Activated T-cell treated with anti-CD3 and anti-CD28 coated beads, Interleukin-2, amount 50 U/mL, for 72 hours (primary cell): ENCODE measurements around the gene PRSS1. TPM values are rescaled to one million over a fixed set of nuclear protein-coding genes. Genes with fewer than 3 reads are reported as not detected.

Experiments
- ATAC-seq, 2 donors: fragments of 150-1000 bp; cut with Tn5 transposase; replicated peaks in 1 of 2; 2 replicates each; pipeline ENCODE4 v1.10.0; 2021; ENCODE audit warnings: moderate library complexity in 2 of 2, mild to moderate bottlenecking in 1 of 2
- DNase-seq, 2 donors: peaks; one replicate each; pipeline ENCODE4 v3.0.0; 2021 to 2022; ENCODE audit warnings: mixed read lengths in 1 of 2
- H3K27ac Mint-ChIP-seq: one replicate; pipeline ENCODE4 v1.8.0; 2022; ENCODE audit warnings: mild to moderate bottlenecking, moderate library complexity, mixed read lengths
- H3K27me3 Mint-ChIP-seq: one replicate; pipeline ENCODE4 v1.8.0; 2022; ENCODE audit warnings: low read depth, mixed read lengths
- H3K36me3 Mint-ChIP-seq, 2 donors: one replicate each; pipeline ENCODE4 v1.8.0; 2022; ENCODE audit warnings: mixed read lengths in 2 of 2, mild to moderate bottlenecking in 1 of 2; ENCODE audit not compliant: insufficient read depth in 2 of 2
- H3K4me1 Mint-ChIP-seq: one replicate; pipeline ENCODE4 v1.8.0; 2022; ENCODE audit warnings: low read depth, mixed read lengths
- H3K4me3 Mint-ChIP-seq, 2 donors: one replicate each; pipeline ENCODE4 v1.8.0; 2022; ENCODE audit warnings: mild to moderate bottlenecking in 2 of 2, mixed read lengths in 2 of 2, moderate library complexity in 2 of 2
- H3K9me3 Mint-ChIP-seq, 2 donors: one replicate each; pipeline ENCODE4 v1.8.0; 2022; ENCODE audit warnings: mixed read lengths in 2 of 2
- total RNA-seq, 2 donors: library from RNA; stranded (reverse); gene quantifications; one replicate each; pipeline ENCODE4 v1.2.3, GENCODE V29; 2022

Gene PRSS1
- total RNA-seq, 2 donors from 2014 or later, result not detected

DNA sequence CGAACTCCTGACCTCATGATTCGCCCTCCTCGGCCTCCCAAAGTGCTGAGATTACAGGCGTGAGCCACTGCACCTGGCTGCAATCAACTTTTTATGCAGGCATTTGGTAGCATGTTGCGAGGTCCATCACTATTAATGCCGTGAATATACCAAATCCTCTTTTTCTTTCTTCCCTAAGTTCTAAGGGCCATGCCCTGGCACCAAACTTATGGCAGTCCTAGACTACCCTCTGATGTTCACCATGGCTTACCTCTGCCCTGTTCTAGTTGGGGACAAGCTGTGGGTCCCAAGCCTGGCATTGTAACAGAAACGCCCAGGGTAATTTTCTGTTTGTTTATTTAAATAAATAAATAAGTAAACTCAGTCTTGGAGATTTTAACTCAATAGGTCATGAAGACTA lies 34.8 kb downstream of the PRSS1 start:
- peak overlapping the region in 1 of 2 donors; percentile 31 for H3K4me3 Mint-ChIP-seq
- ATAC-seq (no peak), DNase-seq (no peak)
- H3K9me3 Mint-ChIP-seq, result no peaks in the 10 kb centered on the region
- peaks cover 10 to 13% of the 10 kb centered on the region in 2 donors for H3K36me3 Mint-ChIP-seq
- H3K27me3 Mint-ChIP-seq, result no peaks in the 10 kb centered on the region
- peaks cover 15% of the 10 kb centered on the region for H3K4me1 Mint-ChIP-seq
- no peak overlapping the region for H3K27ac Mint-ChIP-seq

DNA sequence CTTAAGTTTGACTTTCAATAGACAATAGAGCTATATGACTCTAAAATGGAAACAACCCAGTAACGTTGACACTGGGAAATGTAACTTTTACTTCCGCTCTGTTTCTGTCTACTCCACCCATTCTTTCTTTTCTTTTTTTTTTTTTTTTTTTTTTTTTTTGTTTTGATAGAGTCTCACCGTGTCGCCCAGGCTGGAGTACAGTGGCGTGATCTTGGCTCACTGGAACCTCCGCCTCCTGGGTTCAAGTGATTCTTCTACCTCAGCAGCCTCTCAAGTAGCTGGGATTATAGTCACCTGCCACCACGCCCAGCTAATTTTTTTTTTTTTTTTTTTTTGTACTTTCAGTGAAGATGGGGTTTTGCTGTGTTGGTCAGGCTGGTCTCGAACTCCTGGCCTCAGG lies 35.4 kb downstream of the PRSS1 start:
- peak in 1 of 2 donors; percentile 29 for DNase-seq
- Mint-ChIP-seq H3K9me3 (no peaks in the 10 kb centered on the region), H3K4me3 (peak overlapping the region; percentile 68 to 70), H3K27ac (peak overlapping the region; percentile 98), H3K36me3 (peaks cover 15 to 18% of the 10 kb centered on the region in 2 donors), H3K27me3 (no peaks in the 10 kb centered on the region), H3K4me1 (peaks cover 15% of the 10 kb centered on the region)
- peak; percentile 18 to 24 for ATAC-seq

DNA sequence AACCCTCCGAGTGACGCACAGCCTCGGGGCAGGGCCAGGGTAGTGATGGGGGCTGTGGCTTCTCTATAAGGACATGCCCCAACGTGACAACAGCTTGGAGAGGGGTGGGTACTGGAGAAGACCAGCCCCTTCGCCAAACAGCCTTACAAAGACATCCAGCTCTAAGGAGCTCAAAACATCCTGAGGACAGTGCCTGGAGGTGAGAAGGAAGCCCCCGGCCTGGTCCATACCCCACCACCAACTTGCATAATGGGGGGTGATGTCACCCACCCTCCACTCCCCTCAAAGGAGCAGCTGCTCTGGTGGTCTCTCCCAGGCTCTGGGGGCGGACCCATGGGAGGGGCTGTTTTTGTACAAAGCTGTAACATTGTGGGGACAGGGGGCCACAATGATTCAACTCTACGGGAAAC lies 36.6 kb downstream of the PRSS1 start:
- Mint-ChIP-seq H3K27me3 (no peaks in the 10 kb centered on the region), H3K4me3 (peak overlapping the region; percentile 70 to 91), H3K9me3 (no peaks in the 10 kb centered on the region), H3K36me3 (peaks cover 22 to 26% of the 10 kb centered on the region in 2 donors), H3K4me1 (peaks cover 15% of the 10 kb centered on the region), H3K27ac (peak overlapping the region; percentile 98)
- peak; percentile 88 to 89 for ATAC-seq
- DNase-seq, result peak; percentile 75 to 81

DNA sequence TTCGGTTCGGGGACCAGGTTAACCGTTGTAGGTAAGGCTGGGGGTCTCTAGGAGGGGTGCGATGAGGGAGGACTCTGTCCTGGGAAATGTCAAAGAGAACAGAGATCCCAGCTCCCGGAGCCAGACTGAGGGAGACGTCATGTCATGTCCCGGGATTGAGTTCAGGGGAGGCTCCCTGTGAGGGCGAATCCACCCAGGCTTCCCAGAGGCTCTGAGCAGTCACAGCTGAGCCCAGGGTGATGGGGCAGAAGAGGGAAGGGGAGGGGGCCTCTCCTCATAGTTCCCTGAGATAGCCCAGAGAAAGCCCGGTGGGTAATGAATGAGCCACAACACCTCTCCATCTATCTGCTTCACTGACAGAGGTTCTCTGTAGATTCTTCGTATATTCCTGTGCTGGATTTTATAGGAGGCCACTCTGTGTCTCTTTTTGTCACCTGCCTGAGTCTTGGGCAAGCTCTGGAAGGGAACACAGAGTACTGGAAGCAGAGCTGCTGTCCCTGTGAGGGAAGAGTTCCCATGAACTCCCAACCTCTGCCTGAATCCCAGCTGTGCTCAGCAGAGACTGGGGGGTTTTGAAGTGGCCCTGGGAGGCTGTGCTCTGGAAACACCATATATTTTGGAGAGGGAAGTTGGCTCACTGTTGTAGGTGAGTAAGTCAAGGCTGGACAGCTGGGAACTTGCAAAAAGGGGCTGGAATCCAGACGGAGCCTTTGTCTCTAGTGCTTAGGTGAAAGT lies 37.9 kb downstream of the PRSS1 start:
- peaks cover 25 to 31% of the 10 kb centered on the region in 2 donors for H3K36me3 Mint-ChIP-seq
- peaks cover 21% of the 10 kb centered on the region for H3K4me1 Mint-ChIP-seq
- H3K4me3 Mint-ChIP-seq, result peak overlapping the region; percentile 94
- peak overlapping the region; percentile 99 for H3K27ac Mint-ChIP-seq
- H3K27me3 Mint-ChIP-seq, result no peaks in the 10 kb centered on the region
- no peaks in the 10 kb centered on the region for H3K9me3 Mint-ChIP-seq
- no peak for DNase-seq
- no peak for ATAC-seq

DNA sequence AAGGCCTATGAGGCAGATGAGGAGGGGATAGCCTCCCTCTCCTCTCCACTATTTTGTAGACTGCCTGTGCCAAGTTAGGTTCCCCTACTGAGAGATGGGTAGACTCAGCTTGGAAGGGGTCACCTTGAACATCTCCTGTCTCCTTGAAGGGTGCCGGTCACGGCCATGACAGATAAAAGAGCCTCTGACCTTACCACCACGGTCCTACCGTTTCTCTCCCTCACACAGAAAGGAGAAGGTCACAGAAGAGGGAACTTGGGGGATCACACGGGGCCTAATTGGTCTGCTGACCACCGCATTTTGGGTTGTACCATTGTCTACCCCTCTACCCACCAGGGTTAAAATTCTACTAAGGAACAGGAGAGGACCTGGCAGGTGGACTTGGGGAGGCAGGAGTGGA lies 38.5 kb downstream of the PRSS1 start:
- no peaks in the 10 kb centered on the region for H3K9me3 Mint-ChIP-seq
- ATAC-seq, result no peak
- peak overlapping the region; percentile 94 for H3K4me3 Mint-ChIP-seq
- peaks cover 25 to 36% of the 10 kb centered on the region in 2 donors for H3K36me3 Mint-ChIP-seq
- H3K4me1 Mint-ChIP-seq, result peaks cover 27% of the 10 kb centered on the region
- no peak for DNase-seq
- H3K27me3 Mint-ChIP-seq, result no peaks in the 10 kb centered on the region
- peak overlapping the region; percentile 99 for H3K27ac Mint-ChIP-seq

DNA sequence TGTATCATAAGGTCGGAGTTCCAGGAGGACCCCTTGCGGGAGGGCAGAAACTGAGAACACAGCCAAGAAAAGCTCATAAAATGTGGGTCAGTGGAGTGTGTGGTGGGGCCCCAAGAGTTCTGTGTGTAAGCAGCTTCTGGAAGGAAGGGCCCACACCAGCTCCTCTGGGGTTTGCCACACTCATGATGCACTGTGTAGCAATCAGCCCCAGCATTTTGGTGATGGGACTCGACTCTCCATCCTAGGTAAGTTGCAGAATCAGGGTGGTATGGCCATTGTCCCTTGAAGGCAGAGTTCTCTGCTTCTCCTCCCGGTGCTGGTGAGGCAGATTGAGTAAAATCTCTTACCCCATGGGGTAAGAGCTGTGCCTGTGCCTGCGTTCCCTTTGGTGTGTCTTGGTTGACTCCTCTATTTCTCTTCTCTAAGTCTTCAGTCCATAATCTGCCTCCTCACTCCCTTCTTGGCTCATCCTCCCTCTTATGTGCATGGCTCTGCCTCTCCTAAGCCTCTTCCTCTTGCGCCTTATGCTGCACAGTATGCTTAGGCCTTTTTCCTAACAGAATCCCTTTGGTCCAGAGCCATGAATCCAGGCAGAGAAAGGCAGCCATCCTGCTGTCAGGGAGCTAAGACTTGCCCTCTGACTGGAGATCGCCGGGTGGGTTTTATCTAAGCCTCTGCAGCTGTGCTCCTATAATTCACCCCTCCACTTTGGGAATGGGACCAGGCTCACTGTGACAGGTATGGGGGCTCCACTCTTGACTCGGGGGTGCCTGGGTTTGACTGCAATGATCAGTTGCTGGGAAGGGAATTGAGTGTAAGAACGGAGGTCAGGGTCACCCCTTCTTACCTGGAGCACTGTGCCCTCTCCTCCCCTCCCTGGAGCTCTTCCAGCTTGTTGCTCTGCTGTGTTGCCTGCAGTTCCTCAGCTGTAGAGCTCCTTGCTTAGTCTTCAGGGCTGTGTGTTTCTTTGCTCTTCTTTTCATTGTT lies 39.3 kb downstream of the PRSS1 start:
- H3K4me3 Mint-ChIP-seq, result peak overlapping the region; percentile 94
- peaks cover 27 to 38% of the 10 kb centered on the region in 2 donors for H3K36me3 Mint-ChIP-seq
- no peak for DNase-seq
- peaks cover 32% of the 10 kb centered on the region for H3K4me1 Mint-ChIP-seq
- H3K27ac Mint-ChIP-seq, result peak overlapping the region; percentile 99
- H3K27me3 Mint-ChIP-seq, result no peaks in the 10 kb centered on the region
- no peaks in the 10 kb centered on the region for H3K9me3 Mint-ChIP-seq
- no peak for ATAC-seq

DNA sequence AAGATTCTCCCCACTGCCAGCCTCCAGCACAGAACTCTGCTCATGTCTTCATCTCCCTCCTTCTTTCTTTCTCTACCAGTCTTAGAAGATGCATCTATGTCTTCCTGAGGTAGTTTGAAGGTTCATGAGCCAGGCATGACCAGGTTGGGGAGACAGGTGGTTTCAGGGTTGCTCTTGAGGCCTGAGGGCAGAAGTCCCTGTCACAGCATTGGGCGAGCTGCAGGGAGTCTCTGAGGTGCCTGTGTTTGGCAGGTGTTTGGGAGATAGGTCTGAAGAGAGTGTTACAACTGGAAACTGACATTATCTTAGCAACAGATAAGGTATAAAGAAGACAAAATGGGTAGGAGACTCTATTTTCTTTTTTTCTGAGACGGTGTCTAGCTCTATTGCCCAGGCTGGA lies 40.2 kb downstream of the PRSS1 start:
- Mint-ChIP-seq H3K27me3 (no peaks in the 10 kb centered on the region), H3K27ac (peak overlapping the region; percentile 99), H3K4me1 (peaks cover 38% of the 10 kb centered on the region), H3K36me3 (peaks cover 31 to 44% of the 10 kb centered on the region in 2 donors), H3K9me3 (no peaks in the 10 kb centered on the region), H3K4me3 (peak overlapping the region; percentile 94)
- ATAC-seq, result no peak
- DNase-seq, result no peak

DNA sequence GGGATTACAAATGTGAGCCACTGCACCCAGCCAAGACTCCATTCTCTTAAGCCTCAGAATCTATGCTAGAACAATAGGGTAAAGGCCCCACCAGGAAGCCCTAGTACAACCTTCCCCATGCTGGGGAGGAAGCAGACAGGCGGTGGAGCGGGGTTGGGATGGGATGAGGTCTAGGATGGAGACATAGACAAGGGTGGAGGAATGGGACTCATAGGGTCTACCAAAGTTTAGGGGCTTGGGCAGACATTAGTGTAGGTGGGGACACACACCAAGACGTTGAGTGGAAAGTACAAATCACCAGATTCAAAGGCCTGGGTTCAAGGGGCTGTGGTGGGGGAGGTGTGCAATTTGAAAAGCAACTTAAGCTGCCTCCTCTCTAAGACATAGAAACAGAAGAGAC lies 40.8 kb downstream of the PRSS1 start:
- Mint-ChIP-seq H3K27ac (peak overlapping the region; percentile 99), H3K9me3 (no peaks in the 10 kb centered on the region), H3K4me1 (peaks cover 42% of the 10 kb centered on the region), H3K36me3 (peaks cover 31 to 44% of the 10 kb centered on the region in 2 donors), H3K27me3 (no peaks in the 10 kb centered on the region), H3K4me3 (peak overlapping the region; percentile 94)
- ATAC-seq (no peak), DNase-seq (no peak)

DNA sequence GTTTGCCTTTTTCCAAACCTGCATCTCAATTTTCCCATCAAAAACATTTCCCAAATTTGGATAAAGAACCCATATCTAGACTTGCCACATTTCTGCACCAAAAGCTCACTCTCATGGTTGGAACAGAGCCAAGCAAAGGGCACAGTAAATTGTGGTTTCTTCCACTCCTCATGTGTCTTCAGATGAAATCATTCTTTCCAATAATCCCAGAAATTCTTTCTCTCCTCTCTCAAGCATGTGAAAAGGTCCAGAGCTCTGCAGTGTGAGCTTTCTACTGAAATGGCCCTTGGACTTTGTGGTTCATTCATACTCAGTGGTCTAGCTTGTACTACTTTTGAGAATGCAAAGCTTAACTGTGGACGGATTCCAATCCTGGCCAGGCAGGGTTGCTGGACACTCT lies 41.3 kb downstream of the PRSS1 start:
- peaks cover 40% of the 10 kb centered on the region for H3K4me1 Mint-ChIP-seq
- H3K9me3 Mint-ChIP-seq, result no peaks in the 10 kb centered on the region
- H3K36me3 Mint-ChIP-seq, result peaks cover 31 to 45% of the 10 kb centered on the region in 2 donors
- H3K27me3 Mint-ChIP-seq, result no peaks in the 10 kb centered on the region
- peak overlapping the region; percentile 94 for H3K4me3 Mint-ChIP-seq
- DNase-seq (no peak), ATAC-seq (no peak)
- H3K27ac Mint-ChIP-seq, result peak overlapping the region; percentile 99

DNA sequence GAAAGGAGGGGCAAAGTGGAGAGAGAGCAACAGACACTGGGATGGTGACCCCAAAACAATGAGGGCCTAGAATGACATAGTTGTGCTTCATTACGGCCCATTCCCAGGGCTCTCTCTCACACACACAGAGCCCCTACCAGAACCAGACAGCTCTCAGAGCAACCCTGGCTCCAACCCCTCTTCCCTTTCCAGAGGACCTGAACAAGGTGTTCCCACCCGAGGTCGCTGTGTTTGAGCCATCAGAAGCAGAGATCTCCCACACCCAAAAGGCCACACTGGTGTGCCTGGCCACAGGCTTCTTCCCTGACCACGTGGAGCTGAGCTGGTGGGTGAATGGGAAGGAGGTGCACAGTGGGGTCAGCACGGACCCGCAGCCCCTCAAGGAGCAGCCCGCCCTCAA lies 42.2 kb downstream of the PRSS1 start:
- Mint-ChIP-seq H3K4me1 (peaks cover 40% of the 10 kb centered on the region), H3K9me3 (no peaks in the 10 kb centered on the region), H3K27me3 (no peaks in the 10 kb centered on the region), H3K4me3 (peak overlapping the region; percentile 94), H3K27ac (peak overlapping the region; percentile 95), H3K36me3 (peaks cover 34 to 52% of the 10 kb centered on the region in 2 donors)
- DNase-seq (no peak), ATAC-seq (no peak)

DNA sequence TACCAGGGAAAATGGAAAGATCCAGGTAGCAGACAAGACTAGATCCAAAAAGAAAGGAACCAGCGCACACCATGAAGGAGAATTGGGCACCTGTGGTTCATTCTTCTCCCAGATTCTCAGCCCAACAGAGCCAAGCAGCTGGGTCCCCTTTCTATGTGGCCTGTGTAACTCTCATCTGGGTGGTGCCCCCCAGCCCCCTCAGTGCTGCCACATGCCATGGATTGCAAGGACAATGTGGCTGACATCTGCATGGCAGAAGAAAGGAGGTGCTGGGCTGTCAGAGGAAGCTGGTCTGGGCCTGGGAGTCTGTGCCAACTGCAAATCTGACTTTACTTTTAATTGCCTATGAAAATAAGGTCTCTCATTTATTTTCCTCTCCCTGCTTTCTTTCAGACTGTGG lies 42.9 kb downstream of the PRSS1 start:
- peak overlapping the region; percentile 95 for H3K27ac Mint-ChIP-seq
- H3K4me3 Mint-ChIP-seq, result peak overlapping the region; percentile 94
- ATAC-seq (no peak), DNase-seq (no peak)
- peaks cover 40% of the 10 kb centered on the region for H3K4me1 Mint-ChIP-seq
- no peaks in the 10 kb centered on the region for H3K27me3 Mint-ChIP-seq
- peaks cover 34 to 49% of the 10 kb centered on the region in 2 donors for H3K36me3 Mint-ChIP-seq
- H3K9me3 Mint-ChIP-seq, result no peaks in the 10 kb centered on the region

DNA sequence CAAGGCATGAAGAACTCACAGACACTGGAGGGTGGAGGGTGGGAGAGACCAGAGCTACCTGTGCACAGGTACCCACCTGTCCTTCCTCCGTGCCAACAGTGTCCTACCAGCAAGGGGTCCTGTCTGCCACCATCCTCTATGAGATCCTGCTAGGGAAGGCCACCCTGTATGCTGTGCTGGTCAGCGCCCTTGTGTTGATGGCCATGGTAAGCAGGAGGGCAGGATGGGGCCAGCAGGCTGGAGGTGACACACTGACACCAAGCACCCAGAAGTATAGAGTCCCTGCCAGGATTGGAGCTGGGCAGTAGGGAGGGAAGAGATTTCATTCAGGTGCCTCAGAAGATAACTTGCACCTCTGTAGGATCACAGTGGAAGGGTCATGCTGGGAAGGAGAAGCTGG lies 43.3 kb downstream of the PRSS1 start:
- H3K4me1 Mint-ChIP-seq, result peaks cover 40% of the 10 kb centered on the region

DNA sequence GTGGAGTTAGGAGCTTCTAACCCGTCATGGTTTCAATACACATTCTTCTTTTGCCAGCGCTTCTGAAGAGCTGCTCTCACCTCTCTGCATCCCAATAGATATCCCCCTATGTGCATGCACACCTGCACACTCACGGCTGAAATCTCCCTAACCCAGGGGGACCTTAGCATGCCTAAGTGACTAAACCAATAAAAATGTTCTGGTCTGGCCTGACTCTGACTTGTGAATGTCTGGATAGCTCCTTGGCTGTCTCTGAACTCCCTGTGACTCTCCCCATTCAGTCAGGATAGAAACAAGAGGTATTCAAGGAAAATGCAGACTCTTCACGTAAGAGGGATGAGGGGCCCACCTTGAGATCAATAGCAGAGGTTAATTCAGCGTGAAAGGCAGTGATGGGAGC lies 43.9 kb downstream of the PRSS1 start:
- Mint-ChIP-seq H3K4me1 (peaks cover 40% of the 10 kb centered on the region), H3K4me3 (peak overlapping the region; percentile 94), H3K27me3 (no peaks in the 10 kb centered on the region), H3K36me3 (peaks cover 38 to 55% of the 10 kb centered on the region in 2 donors), H3K9me3 (no peaks in the 10 kb centered on the region), H3K27ac (peak overlapping the region; percentile 95)
- DNase-seq (no peak), ATAC-seq (no peak)

More for the DNA sequence above, 43.3 kb downstream of the PRSS1 start:
- Mint-ChIP-seq H3K9me3 (no peaks in the 10 kb centered on the region), H3K4me3 (peak overlapping the region; percentile 94), H3K27ac (peak overlapping the region; percentile 95), H3K27me3 (no peaks in the 10 kb centered on the region), H3K36me3 (peaks cover 36 to 53% of the 10 kb centered on the region in 2 donors)
- ATAC-seq (no peak), DNase-seq (no peak)
